Peyer's patch (tissue), 4 donors: Measurements from ENCODE around the gene OLIG1. TPM values are rescaled to one million over a fixed set of nuclear protein-coding genes. Genes with fewer than 3 reads are reported as not detected.

Experiments
- DNase-seq, 3 donors: peaks; one replicate each; pipeline ENCODE4 v3.0.0-alpha.2; 2017 to 2019
- H3K27ac ChIP-seq, 4 donors: fragments of 200-600 bp; sonication (generic); one replicate each; pipeline ENCODE4 v1.5.1; 2016 to 2019
- H3K27me3 ChIP-seq, 2 donors: fragments of 200-600 bp; sonication (generic); one replicate each; pipeline ENCODE4 v1.5.1; 2019
- H3K36me3 ChIP-seq, 3 donors: fragments of 200-600 bp; sonication (generic); one replicate each; pipeline ENCODE4 v1.5.1; 2016 to 2019
- H3K4me1 ChIP-seq, 4 donors: fragments of 200-600 bp; sonication (generic); one replicate each; pipeline ENCODE4 v1.5.1; 2016 to 2019
- H3K4me3 ChIP-seq, 4 donors: fragments of 200-600 bp; sonication (generic); 1 replicate in 3 of 4; 2 replicates in 1 of 4; pipeline ENCODE4 v1.5.1; 2016 to 2019; ENCODE audit warnings: mild to moderate bottlenecking in 1 of 4
- H3K9me3 ChIP-seq, 4 donors: fragments of 200-600 bp; sonication (generic); one replicate each; pipeline ENCODE4 v1.5.1; 2016 to 2019; ENCODE audit warnings: mild to moderate bottlenecking in 1 of 4
- POLR2A ChIP-seq, 2 donors: fragments of 450-650 bp; IDR thresholded peaks; one replicate each; pipeline ENCODE4 v1.5.1; 2017; ENCODE audit warnings: antibody characterized with exemption in 2 of 2, mild to moderate bottlenecking in 2 of 2, moderate library complexity in 2 of 2
- total RNA-seq, 4 donors: library from RNA; depleted of rRNA; stranded (reverse); fragments of >200 nt; gene quantifications; one replicate each; pipeline ENCODE4 v1.1.0, GENCODE V29; 2016
- TF ChIP-seq, protein P1 (sequence below), 6 experiments: fragments of 450-650 bp in 4 of 6; fragments of 200-600 bp in 2 of 6; sonication (generic) in 1 of 6; IDR thresholded peaks; one replicate each; pipeline ENCODE4 v1.5.1; 2017 to 2019; ENCODE audit warnings: antibody characterized with exemption in 6 of 6, mild to moderate bottlenecking in 3 of 6, moderate library complexity in 1 of 6

The OLIG1 gene
- total RNA-seq, 4 donors from 2014 or later = not detected

DNA sequence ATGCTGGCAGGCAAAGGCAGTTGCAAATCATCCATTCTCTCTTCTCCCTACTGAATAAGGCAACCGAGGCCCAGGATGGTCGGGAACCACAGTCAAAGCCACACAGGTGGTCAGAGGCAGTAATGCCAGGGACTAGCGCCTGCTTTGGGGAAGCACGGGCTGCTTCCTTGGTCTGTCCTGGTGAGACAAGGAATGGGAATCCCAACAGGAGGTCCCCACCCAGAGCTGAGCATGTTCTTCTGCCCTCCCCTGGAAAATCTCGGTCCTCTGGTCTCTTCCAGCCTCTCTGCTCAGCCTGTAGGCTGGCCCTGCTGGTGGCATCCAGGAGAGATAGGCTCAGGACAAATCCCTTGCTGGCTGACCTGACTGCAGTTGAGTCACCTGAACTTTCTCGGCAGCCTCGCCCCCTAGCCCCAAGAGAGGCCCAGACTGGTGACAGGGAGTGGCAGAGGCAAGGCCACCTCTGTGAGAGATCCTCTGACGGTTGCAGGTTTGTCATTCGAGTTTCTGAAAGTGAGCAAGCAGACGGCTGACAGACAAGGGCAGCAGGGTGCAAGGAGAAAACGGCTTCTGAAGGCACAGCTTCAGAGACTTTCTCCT is 5.8 kb downstream of the OLIG1 start:
- Histone ChIP-seq H3K9me3 (no peaks in the 10 kb centered on the region), H3K4me3 (no peak overlapping the region), H3K27me3 (peaks cover 0 to 16% of the 10 kb centered on the region in 2 donors), H3K27ac (no peak overlapping the region), H3K4me1 (peaks cover 0 to 16% (median 4%) of the 10 kb centered on the region in 4 donors), H3K36me3 (no peaks in the 10 kb centered on the region)
- TF ChIP-seq POLR2A (IDR thresholded peaks at IDR 0.05) = no peak
- TF ChIP-seq, protein P1, sequence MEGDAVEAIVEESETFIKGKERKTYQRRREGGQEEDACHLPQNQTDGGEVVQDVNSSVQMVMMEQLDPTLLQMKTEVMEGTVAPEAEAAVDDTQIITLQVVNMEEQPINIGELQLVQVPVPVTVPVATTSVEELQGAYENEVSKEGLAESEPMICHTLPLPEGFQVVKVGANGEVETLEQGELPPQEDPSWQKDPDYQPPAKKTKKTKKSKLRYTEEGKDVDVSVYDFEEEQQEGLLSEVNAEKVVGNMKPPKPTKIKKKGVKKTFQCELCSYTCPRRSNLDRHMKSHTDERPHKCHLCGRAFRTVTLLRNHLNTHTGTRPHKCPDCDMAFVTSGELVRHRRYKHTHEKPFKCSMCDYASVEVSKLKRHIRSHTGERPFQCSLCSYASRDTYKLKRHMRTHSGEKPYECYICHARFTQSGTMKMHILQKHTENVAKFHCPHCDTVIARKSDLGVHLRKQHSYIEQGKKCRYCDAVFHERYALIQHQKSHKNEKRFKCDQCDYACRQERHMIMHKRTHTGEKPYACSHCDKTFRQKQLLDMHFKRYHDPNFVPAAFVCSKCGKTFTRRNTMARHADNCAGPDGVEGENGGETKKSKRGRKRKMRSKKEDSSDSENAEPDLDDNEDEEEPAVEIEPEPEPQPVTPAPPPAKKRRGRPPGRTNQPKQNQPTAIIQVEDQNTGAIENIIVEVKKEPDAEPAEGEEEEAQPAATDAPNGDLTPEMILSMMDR (IDR thresholded peaks at IDR 0.05) = no peak
- no peak for DNase-seq

DNA sequence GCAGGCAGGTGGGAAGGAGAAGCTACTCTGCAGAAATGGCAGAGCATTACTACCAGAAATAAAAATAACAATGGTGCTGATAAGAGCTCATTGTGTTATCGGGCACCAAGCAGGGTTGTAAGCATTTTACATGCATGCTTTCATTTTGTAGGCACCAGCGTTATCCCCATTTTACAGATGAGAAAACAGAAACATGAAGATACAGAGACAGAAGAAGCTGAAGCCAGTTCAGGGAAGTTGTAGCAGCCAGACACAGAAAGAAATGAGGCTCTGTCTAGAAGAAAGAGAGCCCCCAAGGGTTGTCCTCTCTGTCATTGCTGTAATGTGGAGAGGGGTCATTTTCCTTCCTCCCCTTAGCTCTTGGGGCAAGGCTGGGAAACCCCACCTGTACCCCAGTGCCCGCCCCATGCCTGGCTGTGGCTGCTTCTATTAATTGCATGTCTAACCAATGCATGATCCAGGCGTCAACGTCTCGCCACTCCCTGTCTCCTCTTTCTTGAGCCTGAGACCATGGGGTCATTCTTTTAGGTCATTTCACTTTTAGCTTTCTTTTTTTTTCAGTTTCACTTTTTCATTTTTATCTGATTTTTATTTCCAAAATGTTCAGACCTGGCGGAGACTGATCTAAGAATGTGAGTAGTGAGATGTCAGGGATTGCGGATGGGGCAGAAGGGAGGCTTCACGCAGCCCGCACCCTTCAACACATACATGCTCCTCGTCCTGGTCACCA is 6.8 kb downstream of the OLIG1 start:
- H3K27me3 ChIP-seq = peaks cover 0 to 7% of the 10 kb centered on the region in 2 donors
- H3K27ac ChIP-seq = no peak overlapping the region
- TF ChIP-seq, protein P1 (IDR thresholded peaks at IDR 0.05) = no peak
- no peak for TF ChIP-seq POLR2A (IDR thresholded peaks at IDR 0.05)
- DNase-seq = no peak
- H3K36me3 ChIP-seq = no peaks in the 10 kb centered on the region
- no peak overlapping the region for H3K4me3 ChIP-seq
- H3K9me3 ChIP-seq = no peaks in the 10 kb centered on the region
- peaks cover 0 to 6% (median 0%) of the 10 kb centered on the region in 4 donors for H3K4me1 ChIP-seq

DNA sequence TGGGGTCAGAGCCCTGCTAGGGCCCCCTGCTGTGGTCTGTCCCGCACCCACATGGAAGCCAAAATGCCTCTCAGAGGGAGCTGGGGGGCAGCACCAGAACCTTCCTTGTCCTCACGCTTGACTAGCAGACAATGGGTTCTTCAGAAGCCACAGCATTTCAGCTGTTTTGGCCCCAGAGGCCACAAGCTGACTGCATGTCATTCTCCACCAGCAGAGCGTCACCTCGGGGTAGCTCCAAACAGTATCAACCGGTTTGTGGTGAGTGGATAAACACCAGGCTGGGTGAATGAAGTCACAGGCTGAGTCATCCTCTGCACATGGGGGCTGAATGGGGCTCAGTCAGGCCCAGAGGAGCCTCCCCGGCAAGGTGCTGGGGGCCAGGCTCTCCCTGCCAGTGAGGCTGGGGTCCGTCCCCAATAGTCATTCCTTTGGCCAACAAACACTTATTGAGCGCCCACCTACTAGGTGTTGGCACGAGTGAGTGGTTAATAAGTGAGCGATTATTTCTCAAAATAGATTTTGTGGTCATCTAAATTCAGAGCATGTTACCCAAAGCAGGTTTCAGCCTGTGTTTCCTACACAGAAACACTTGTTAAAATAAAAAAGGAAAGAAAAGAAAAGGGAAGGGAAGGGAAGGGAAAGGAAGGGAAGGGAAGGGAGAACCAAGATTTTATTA is 9.1 kb downstream of the OLIG1 start:
- TF ChIP-seq POLR2A (IDR thresholded peaks at IDR 0.05) = no peak
- TF ChIP-seq, protein P1 (IDR thresholded peaks at IDR 0.05) = no peak
- no peaks in the 10 kb centered on the region for H3K27me3 ChIP-seq

DNA sequence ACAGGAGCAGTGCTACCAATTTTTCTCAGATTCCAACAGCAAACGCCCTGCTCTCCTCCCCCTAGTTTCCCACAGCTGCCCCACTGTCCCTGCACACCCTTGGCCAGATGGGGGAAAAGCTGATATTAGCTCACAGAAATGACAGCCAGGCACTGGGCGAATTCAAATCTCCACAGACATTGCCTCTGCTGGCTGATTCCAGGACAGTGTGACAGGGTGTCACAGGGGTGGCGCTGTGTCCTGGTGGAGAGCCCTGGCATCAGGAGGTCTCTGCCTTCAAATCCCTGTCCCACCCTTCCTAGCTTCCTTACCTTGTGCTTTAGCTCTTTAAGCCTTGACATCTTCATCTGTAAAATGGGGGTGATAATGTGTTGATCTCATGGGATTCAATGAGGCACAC is 10.4 kb downstream of the OLIG1 start:
- DNase-seq = no peak

More for the DNA sequence above, 9.1 kb downstream of the OLIG1 start:
- no peak overlapping the region for H3K4me3 ChIP-seq
- H3K9me3 ChIP-seq = no peaks in the 10 kb centered on the region
- H3K4me1 ChIP-seq = no peaks in the 10 kb centered on the region
- DNase-seq = no peak
- no peak overlapping the region for H3K27ac ChIP-seq
- H3K36me3 ChIP-seq = no peaks in the 10 kb centered on the region

DNA sequence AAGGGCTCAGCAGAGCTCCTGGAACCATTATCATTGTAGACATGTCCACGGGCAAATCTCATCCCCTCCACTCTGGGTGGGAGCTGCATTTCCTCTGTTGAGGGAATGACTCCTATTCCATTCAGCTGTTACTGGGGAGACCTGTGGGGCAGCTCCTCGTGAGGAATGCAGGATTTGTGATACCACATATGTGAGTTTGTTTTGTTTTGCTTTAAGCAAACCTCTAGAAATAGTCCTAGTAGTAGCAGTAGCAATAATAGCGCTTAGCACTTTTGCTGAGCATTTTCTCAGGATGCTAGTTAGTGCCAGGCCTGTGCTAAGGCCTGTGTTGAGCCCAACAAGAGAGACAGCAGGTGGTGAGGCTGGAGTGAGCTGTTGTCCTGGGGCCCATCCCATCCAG is 10.8 kb downstream of the OLIG1 start:
- no peaks in the 10 kb centered on the region for H3K36me3 ChIP-seq
- DNase-seq = no peak
- H3K27me3 ChIP-seq = no peaks in the 10 kb centered on the region
- no peak for TF ChIP-seq POLR2A (IDR thresholded peaks at IDR 0.05)
- TF ChIP-seq, protein P1 (IDR thresholded peaks at IDR 0.05) = no peak
- no peaks in the 10 kb centered on the region for H3K9me3 ChIP-seq
- H3K4me1 ChIP-seq = no peaks in the 10 kb centered on the region
- H3K27ac ChIP-seq = no peak overlapping the region
- no peak overlapping the region for H3K4me3 ChIP-seq

More for the DNA sequence above, 10.4 kb downstream of the OLIG1 start:
- Histone ChIP-seq H3K27ac (no peak overlapping the region), H3K9me3 (no peaks in the 10 kb centered on the region), H3K4me3 (no peak overlapping the region), H3K27me3 (no peaks in the 10 kb centered on the region), H3K36me3 (no peaks in the 10 kb centered on the region), H3K4me1 (no peaks in the 10 kb centered on the region)
- TF ChIP-seq POLR2A (IDR thresholded peaks at IDR 0.05) = no peak
- TF ChIP-seq, protein P1 (IDR thresholded peaks at IDR 0.05) = no peak
